Measurements from ENCODE around the gene MRPS21.

DNA sequence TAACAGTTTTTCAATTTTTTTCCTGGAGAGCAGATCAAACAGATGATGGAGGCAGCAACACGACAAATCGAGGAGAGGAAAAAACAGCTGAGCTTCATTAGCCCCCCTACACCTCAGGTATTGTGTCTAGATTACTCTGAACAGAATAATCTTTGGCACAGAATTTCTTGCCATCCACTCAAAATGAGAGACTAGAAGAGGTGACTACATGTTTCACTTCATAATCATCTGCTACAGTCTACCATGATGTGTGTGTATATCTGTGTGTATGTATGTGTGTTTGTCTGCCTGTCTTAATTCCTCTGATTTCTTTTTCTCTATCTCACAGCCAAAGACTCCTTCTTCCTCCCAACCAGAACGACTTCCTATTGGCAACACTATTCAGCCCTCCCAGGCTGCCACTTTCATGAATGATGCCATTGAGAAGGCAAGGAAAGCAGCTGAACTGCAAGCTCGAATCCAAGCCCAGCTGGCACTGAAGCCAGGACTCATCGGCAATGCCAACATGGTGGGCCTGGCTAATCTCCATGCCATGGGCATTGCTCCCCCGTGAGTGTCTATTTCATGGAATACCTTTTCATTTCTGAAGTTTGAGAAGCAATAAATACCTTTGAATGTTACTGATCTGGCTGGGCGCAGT lies 39.1 kb downstream of the MRPS21 start:
- TF ChIP-seq, protein P1, sequence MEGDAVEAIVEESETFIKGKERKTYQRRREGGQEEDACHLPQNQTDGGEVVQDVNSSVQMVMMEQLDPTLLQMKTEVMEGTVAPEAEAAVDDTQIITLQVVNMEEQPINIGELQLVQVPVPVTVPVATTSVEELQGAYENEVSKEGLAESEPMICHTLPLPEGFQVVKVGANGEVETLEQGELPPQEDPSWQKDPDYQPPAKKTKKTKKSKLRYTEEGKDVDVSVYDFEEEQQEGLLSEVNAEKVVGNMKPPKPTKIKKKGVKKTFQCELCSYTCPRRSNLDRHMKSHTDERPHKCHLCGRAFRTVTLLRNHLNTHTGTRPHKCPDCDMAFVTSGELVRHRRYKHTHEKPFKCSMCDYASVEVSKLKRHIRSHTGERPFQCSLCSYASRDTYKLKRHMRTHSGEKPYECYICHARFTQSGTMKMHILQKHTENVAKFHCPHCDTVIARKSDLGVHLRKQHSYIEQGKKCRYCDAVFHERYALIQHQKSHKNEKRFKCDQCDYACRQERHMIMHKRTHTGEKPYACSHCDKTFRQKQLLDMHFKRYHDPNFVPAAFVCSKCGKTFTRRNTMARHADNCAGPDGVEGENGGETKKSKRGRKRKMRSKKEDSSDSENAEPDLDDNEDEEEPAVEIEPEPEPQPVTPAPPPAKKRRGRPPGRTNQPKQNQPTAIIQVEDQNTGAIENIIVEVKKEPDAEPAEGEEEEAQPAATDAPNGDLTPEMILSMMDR (IDR thresholded peaks at IDR 0.05; ENCODE audit: poor library complexity) = no peak
- no peak for TF ChIP-seq EZH2 (IDR thresholded peaks at IDR 0.05; ENCODE audit: borderline replicate concordance)
- TF ChIP-seq EZH2phosphoT487 (IDR thresholded peaks at IDR 0.05; ENCODE audit: low read depth, severe bottlenecking, unreplicated experiment) = no peak
